Coronary artery (tissue), 2 donors: Measurements from ENCODE around the gene SUPT20HL2.

Experiments used
- DNase-seq: peaks from one replicate; pipeline ENCODE4 v3.0.0-alpha.2; 2017; ENCODE audit warnings: low spot score
- H3K27ac ChIP-seq, 2 donors: fragments of 200-600 bp; sonication (generic); one replicate each; pipeline ENCODE4 v1.5.1; 2016 to 2019
- H3K4me3 ChIP-seq: fragments of 200-600 bp; sonication (generic); 2 replicates; pipeline ENCODE4 v1.5.1; 2016; ENCODE audit warnings: mild to moderate bottlenecking, moderate library complexity
- CTCF ChIP-seq: fragments of 200-600 bp; sonication (generic); IDR thresholded peaks from one replicate; pipeline ENCODE4 v1.5.1; 2019; ENCODE audit warnings: antibody characterized with exemption

Gene SUPT20HL2

GRCh38 chrX:24343719-24344118, 29.9 kb upstream of the SUPT20HL2 start:
- no peak overlapping the region for H3K4me3 ChIP-seq
- no peak for TF ChIP-seq CTCF
- H3K27ac ChIP-seq, result no peak overlapping the region
- no peak for DNase-seq

- TF ChIP-seq CTCF, result no peak
- Histone ChIP-seq H3K27ac (no peak overlapping the region), H3K4me3 (no peak overlapping the region)
- no peak for DNase-seq
Observed at GRCh38 chrX:24341795-24342194, 27.9 kb upstream of the SUPT20HL2 start.

- no peak overlapping the region for H3K4me3 ChIP-seq
- no peak for DNase-seq
- TF ChIP-seq CTCF, result no peak
- no peak overlapping the region for H3K27ac ChIP-seq
Observed at GRCh38 chrX:24340501-24340900, 26.6 kb upstream of the SUPT20HL2 start.

GRCh38 chrX:24339911-24340310, 26.0 kb upstream of the SUPT20HL2 start:
- TF ChIP-seq CTCF, result no peak
- no peak overlapping the region for H3K4me3 ChIP-seq
- H3K27ac ChIP-seq, result no peak overlapping the region
- DNase-seq, result no peak

- no peak overlapping the region for H3K27ac ChIP-seq
- H3K4me3 ChIP-seq, result no peak overlapping the region
- DNase-seq, result no peak
- TF ChIP-seq CTCF, result no peak
Observed at GRCh38 chrX:24335871-24336270, 22.0 kb upstream of the SUPT20HL2 start.

GRCh38 chrX:24334461-24334860, 20.6 kb upstream of the SUPT20HL2 start:
- no peak overlapping the region for H3K27ac ChIP-seq
- TF ChIP-seq CTCF, result no peak
- DNase-seq, result no peak
- no peak overlapping the region for H3K4me3 ChIP-seq

GRCh38 chrX:24333371-24333770, 19.5 kb upstream of the SUPT20HL2 start:
- DNase-seq, result no peak
- H3K27ac ChIP-seq, result no peak overlapping the region
- H3K4me3 ChIP-seq, result no peak overlapping the region
- no peak for TF ChIP-seq CTCF
